GM12878 (cell line): ENCODE results near the gene GNGT2. TPM values are rescaled to one million over a fixed set of nuclear protein-coding genes. Genes with fewer than 3 reads are reported as not detected.

ENCODE experiments used
- E4F1 ChIP-seq: fragments of 450-650 bp; IDR thresholded peaks from 2 replicates; pipeline ENCODE4 v1.6.1; 2018; ENCODE audit warnings: borderline replicate concordance, mild to moderate bottlenecking; ENCODE audit not compliant: partially characterized antibody
- SP1 ChIP-seq: IDR thresholded peaks from one replicate; pipeline ENCODE4 v1.6.1; 2011; ENCODE audit warnings: low read depth, low read length
- ZNF687 ChIP-seq: fragments of 450-650 bp; IDR thresholded peaks from 2 replicates; pipeline ENCODE4 v1.6.1; 2017; ENCODE audit warnings: mild to moderate bottlenecking, moderate library complexity
- polyA plus RNA-seq, 11 experiments: library from polyadenylated mRNA; depleted of rRNA in 4 of 11; unstranded in 6 of 11; stranded (reverse) in 5 of 11; fragments of >200 nt; fragmentation: Nextera tagmentation in 4 of 11; fragmentation: Illumina TruSeq in 1 of 11; extraction: Ambion mirVana in 4 of 11; extraction: Trizol in 1 of 11; gene quantifications; 1 replicate in 1 of 11; 2 replicates in 10 of 11; pipeline versions ENCODE4 v1.2.1 to v1.2.3, GENCODE V29; 2011 to 2016; ENCODE audit warnings: inconsistent platforms in 2 of 11, missing spikeins in 2 of 11, low read depth in 1 of 11
- total RNA-seq, 4 experiments: library from RNA; depleted of rRNA in 3 of 4; stranded (reverse); fragments of >200 nt in 3 of 4; fragmentation: Illumina TruSeq in 1 of 4; extraction: Trizol in 1 of 4; gene quantifications; 2 replicates each; pipeline versions ENCODE4 v1.2.1 to v1.2.3, GENCODE V29; 2013 to 2021
- TF ChIP-seq, protein P1 (sequence below): fragments of 450-650 bp; IDR thresholded peaks from 2 replicates; pipeline ENCODE4 v1.6.1; 2017; ENCODE audit warnings: low read depth, mild to moderate bottlenecking, moderate library complexity

The GNGT2 gene
- total and polyA plus RNA-seq, 10 of the 15 experiments (the other 5 are each of a cell fraction or from before 2014, with no cell fraction given): 15.3 to 60.4 (median 32.0) TPM

DNA sequence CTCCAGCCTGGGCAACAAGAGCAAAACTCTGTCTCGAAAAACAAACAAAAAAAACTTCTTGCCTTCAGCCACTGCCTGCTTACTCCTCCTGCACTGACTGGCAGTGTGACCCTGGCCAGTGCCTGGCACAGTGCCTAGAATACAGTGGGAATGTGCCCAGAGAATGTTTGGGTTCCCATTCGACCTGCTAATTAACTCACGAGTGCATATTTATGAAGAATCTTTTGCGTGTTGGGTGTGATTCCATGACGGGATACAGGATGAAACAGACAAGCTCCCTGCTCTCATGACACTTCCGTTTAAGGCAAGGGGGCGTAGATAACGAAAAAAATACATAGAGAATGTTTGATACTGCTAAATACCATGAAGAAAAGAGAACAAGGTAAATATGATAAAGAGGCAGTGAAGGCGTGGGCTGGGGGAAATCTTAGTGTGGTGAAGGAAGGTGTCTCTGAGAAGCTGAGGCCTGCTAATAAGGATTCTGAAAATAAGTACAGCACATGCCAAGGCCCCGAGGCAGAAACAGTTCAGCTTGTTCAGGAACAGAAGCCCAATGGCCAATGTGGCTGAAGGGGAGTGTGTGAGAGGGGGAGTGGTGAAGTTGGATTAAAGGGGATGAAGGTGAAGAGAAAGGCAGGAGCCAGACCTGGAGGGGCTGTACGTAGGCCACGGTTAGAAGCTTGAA is 4.4 kb upstream of the GNGT2 start (continued):
- TF ChIP-seq ZNF687: peak; percentile 93
- TF ChIP-seq, protein P1, sequence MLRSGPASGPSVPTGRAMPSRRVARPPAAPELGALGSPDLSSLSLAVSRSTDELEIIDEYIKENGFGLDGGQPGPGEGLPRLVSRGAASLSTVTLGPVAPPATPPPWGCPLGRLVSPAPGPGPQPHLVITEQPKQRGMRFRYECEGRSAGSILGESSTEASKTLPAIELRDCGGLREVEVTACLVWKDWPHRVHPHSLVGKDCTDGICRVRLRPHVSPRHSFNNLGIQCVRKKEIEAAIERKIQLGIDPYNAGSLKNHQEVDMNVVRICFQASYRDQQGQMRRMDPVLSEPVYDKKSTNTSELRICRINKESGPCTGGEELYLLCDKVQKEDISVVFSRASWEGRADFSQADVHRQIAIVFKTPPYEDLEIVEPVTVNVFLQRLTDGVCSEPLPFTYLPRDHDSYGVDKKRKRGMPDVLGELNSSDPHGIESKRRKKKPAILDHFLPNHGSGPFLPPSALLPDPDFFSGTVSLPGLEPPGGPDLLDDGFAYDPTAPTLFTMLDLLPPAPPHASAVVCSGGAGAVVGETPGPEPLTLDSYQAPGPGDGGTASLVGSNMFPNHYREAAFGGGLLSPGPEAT: peak; percentile 28; the same call in 1 of the 2 replicates
- TF ChIP-seq SP1: no peak
- TF ChIP-seq E4F1: no peak
- TF ChIP-seq, all 136 proteins: peak for 19
